Muscle layer of duodenum (tissue), 2 donors: ENCODE results near the gene RBP3.

Experiments used
- H3K27ac ChIP-seq: one replicate; pipeline ENCODE4 v1.7.0; 2013; ENCODE audit warnings: mild to moderate bottlenecking, low read length
- H3K27me3 ChIP-seq: one replicate; pipeline ENCODE4 v1.7.0; 2013; ENCODE audit warnings: low read depth, mild to moderate bottlenecking, control low read depth, low read length
- H3K36me3 ChIP-seq, 2 donors: one replicate each; pipeline ENCODE4 v1.7.0; 2013; ENCODE audit warnings: low read length in 2 of 2, control low read depth in 1 of 2, mild to moderate bottlenecking in 1 of 2; ENCODE audit not compliant: insufficient read depth in 2 of 2, control insufficient read depth in 1 of 2
- H3K4me1 ChIP-seq, 2 donors: one replicate each; pipeline ENCODE4 v1.7.0; 2013; ENCODE audit warnings: low read length in 2 of 2, mild to moderate bottlenecking in 2 of 2, control low read depth in 1 of 2, moderate library complexity in 1 of 2; ENCODE audit not compliant: insufficient read depth in 2 of 2, control insufficient read depth in 1 of 2
- H3K4me3 ChIP-seq, 2 donors: one replicate each; pipeline ENCODE4 v1.7.0; 2013; ENCODE audit warnings: low read length in 2 of 2, low read depth in 1 of 2, mild to moderate bottlenecking in 1 of 2
- H3K9me3 ChIP-seq, 2 donors: one replicate each; pipeline ENCODE4 v1.7.0; 2013; ENCODE audit warnings: low read length in 2 of 2, control low read depth in 1 of 2, mild to moderate bottlenecking in 1 of 2; ENCODE audit not compliant: control insufficient read depth in 1 of 2
- donor health status: healthy.

The RBP3 gene

DNA sequence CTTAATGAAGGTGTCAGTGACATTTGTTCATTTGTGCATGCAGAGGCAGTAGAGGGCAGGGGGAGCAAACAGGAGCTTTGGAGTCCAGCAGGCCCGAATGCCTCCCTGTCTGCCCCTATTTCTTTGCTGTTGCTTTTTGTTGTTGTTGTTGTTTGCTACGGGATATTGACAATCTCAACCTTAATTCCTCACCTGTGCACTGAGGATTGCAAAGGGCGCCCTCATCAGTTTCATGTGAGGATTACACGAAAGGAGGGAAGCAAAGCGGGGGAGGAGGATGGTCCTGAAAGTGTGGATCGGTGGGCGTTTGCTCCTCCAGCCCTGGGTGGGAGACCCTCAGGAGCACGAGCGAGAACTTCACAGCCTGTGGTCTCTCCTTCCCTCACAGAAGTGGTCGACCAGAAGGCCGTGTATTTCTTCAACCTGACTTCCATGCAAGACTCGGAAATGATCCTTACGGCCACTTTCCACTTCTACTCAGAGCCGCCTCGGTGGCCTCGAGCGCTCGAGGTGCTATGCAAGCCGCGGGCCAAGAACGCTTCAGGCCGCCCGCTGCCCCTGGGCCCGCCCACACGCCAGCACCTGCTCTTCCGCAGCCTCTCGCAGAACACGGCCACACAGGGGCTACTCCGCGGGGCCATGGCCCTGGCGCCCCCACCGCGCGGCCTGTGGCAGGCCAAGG lies 38.6 kb upstream of the RBP3 start:
- H3K4me3 ChIP-seq, result no peak overlapping the region
- no peaks in the 10 kb centered on the region for H3K36me3 ChIP-seq
- no peaks in the 10 kb centered on the region for H3K9me3 ChIP-seq
- H3K4me1 ChIP-seq, result no peaks in the 10 kb centered on the region
- H3K27me3 ChIP-seq, result no peaks in the 10 kb centered on the region
- H3K27ac ChIP-seq, result no peak overlapping the region

DNA sequence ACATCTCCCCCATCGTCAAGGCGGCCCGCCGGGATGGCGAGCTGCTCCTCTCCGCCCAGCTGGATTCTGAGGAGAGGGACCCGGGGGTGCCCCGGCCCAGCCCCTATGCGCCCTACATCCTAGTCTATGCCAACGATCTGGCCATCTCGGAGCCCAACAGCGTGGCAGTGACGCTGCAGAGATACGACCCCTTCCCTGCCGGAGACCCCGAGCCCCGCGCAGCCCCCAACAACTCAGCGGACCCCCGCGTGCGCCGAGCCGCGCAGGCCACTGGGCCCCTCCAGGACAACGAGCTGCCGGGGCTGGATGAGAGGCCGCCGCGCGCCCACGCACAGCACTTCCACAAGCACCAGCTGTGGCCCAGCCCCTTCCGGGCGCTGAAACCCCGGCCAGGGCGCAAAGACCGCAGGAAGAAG lies 38.1 kb upstream of the RBP3 start:
- H3K4me1 ChIP-seq, result no peaks in the 10 kb centered on the region
- H3K9me3 ChIP-seq, result no peaks in the 10 kb centered on the region
- H3K27me3 ChIP-seq, result no peaks in the 10 kb centered on the region
- H3K27ac ChIP-seq, result no peak overlapping the region
- no peak overlapping the region for H3K4me3 ChIP-seq
- no peaks in the 10 kb centered on the region for H3K36me3 ChIP-seq

DNA sequence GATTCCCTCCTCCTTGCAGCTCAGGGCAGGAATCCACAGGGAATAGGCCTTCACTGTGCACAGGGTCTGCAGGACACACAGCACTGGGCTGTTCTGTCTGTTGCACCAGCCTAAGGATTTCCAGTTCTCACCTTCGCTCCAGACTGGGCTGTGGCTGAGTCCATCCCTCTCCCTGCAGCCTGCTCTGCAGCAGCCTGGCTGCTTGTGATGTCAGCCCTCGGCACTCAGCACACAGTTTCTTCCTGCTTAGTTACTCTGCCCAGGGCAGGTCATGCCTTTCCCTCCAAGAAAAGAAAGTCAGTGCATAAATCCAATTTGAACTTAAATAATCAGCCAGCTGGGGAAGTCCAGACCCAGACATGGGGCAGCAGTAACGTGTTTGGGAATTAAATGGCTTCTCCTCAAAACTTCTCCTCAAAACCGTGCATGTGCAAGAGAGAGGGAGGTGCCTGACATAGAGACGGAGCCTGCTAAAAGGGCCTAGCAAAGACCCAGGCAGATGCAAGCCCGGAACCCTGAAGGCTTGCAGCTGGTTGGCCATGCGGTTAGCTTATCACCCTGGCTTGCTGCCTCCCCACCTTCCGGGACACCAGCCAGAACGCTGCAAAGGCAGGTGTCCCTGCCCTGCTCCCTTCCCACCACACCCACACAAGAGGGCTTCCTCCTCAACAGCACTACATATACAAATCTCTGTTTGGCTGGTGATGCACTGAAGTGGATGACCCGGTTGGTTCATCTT lies 36.8 kb upstream of the RBP3 start:
- no peaks in the 10 kb centered on the region for H3K36me3 ChIP-seq
- no peaks in the 10 kb centered on the region for H3K27me3 ChIP-seq
- H3K4me1 ChIP-seq, result no peaks in the 10 kb centered on the region
- no peaks in the 10 kb centered on the region for H3K9me3 ChIP-seq
- no peak overlapping the region for H3K27ac ChIP-seq
- H3K4me3 ChIP-seq, result no peak overlapping the region

DNA sequence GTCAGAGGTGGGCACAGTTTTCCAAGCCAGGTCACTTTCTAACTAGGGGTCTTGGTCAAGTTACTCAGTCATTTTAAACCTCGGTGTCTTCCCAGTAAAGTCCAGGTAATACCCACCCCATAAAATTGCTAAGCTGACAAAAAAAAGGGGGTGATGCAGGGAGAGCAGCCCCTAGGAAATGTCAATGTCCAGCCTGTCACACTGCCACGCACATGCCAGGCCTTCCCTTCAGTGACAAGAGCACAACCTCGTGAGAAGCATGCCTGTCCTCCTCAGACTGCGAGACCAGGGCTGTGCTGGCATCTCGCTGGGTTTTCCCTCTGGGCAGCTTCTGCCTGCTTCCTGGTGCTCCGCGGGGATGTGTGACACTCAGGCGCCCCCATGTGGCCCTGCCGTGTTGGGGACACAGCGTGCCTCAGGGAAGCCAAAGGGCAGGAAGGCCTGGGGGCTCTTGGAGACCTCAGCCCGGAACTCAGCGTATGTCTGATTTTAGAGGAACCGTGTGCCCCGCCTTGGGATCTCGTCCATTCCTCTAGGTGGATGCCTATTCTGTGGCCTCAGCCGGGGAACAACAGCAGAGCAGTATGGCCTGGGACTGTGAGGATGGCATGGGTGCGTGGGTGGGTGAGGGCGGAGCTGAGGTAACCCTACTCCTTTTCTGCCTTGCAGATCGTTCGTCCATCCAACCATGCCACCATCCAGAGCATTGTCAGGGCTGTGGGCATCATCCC lies 36.1 kb upstream of the RBP3 start:
- Histone ChIP-seq H3K4me3 (no peak overlapping the region), H3K27me3 (no peaks in the 10 kb centered on the region)

DNA sequence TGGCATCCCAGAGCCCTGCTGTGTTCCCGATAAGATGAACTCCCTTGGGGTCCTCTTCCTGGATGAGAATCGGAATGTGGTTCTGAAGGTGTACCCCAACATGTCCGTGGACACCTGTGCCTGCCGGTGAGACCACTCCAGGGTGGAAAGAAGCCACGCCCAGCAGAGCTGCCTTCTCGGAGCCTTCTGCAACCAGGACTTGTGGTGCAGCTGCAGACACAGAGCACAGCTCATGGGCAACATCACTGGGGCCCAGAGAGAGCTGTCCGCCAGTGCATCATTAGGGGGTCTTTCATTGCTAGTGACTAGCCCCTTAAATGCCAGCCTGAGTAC lies 35.5 kb upstream of the RBP3 start:
- Histone ChIP-seq H3K9me3 (no peaks in the 10 kb centered on the region), H3K36me3 (no peaks in the 10 kb centered on the region)

More for the DNA sequence above, 36.1 kb upstream of the RBP3 start:
- no peaks in the 10 kb centered on the region for H3K4me1 ChIP-seq
- H3K36me3 ChIP-seq, result no peaks in the 10 kb centered on the region
- H3K27ac ChIP-seq, result no peak overlapping the region
- no peaks in the 10 kb centered on the region for H3K9me3 ChIP-seq

DNA sequence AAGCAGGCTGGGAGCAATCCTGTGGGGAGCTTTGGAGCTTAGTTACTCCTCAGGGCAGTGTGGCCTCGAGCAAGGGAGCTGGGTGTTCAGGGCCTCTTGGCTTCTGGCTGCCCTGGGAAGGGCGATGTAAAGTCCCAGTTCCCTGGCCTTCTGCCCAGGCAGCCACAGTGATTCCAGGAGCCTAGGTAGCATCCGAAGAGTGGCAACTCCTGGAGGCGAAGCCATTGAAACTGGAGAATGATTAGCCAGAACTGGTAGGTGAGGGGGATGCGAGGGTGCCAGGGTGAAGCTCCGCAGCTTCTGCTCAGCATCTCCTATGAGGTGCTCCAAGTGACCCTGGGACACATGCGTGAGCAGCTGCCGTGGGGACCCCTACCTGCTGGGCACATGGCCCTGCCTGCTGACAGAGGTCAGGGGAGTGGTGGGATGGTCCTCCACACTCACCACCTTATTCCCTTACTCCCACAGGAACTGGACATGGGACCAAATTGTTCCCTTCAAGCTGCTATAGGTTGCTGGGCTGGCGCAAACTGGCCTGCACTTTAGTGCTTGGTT lies 33.7 kb upstream of the RBP3 start:
- Histone ChIP-seq H3K4me1 (no peaks in the 10 kb centered on the region), H3K36me3 (no peaks in the 10 kb centered on the region), H3K4me3 (no peak overlapping the region), H3K27ac (no peak overlapping the region), H3K27me3 (no peaks in the 10 kb centered on the region), H3K9me3 (no peaks in the 10 kb centered on the region)

More for the DNA sequence above, 35.5 kb upstream of the RBP3 start:
- Histone ChIP-seq H3K27me3 (no peaks in the 10 kb centered on the region), H3K4me3 (no peak overlapping the region), H3K4me1 (no peaks in the 10 kb centered on the region), H3K27ac (no peak overlapping the region)

DNA sequence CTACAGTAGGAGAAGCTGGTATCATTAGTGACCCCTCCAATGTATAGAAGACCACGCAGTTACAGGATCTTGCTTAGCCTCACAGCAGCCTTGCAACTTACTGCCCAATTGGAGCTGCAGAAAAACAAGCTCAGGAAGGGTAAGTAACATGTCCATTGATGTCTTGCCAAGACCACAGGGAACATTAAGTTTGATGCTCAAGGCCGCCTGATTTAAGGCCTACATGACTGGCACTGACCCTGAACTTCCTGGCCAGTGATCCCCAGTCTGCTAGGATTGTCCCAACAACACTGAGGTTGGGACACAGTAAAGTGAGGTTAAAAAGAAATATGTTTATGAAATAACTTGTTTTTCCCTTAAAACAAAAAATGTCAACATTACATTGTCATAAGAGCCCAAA lies 32.7 kb upstream of the RBP3 start:
- Histone ChIP-seq H3K4me1 (no peaks in the 10 kb centered on the region), H3K27ac (no peak overlapping the region), H3K27me3 (no peaks in the 10 kb centered on the region), H3K9me3 (no peaks in the 10 kb centered on the region), H3K4me3 (no peak overlapping the region), H3K36me3 (no peaks in the 10 kb centered on the region)

DNA sequence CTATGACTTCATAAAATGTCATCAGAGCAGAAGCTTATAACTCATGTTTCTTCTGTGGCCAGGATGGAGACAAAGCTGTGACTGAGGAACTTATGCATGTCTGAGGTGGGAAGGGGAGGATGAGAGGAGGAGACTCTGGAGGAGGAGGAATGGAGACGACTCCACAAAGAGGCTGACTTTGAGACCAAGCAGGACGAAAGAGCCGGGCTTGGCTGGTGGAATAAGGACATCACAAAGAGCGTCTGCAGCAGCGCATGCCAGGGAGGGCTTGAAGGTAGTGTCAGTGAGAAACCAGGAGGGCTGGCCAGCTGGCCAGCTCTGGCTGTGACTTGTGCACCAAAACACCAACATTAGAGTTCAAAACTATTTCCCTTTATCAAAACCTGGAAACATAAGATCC lies 32.0 kb upstream of the RBP3 start:
- H3K27me3 ChIP-seq, result no peaks in the 10 kb centered on the region
- no peaks in the 10 kb centered on the region for H3K9me3 ChIP-seq
- no peaks in the 10 kb centered on the region for H3K4me1 ChIP-seq
- H3K36me3 ChIP-seq, result no peaks in the 10 kb centered on the region
- no peak overlapping the region for H3K27ac ChIP-seq
- no peak overlapping the region for H3K4me3 ChIP-seq

DNA sequence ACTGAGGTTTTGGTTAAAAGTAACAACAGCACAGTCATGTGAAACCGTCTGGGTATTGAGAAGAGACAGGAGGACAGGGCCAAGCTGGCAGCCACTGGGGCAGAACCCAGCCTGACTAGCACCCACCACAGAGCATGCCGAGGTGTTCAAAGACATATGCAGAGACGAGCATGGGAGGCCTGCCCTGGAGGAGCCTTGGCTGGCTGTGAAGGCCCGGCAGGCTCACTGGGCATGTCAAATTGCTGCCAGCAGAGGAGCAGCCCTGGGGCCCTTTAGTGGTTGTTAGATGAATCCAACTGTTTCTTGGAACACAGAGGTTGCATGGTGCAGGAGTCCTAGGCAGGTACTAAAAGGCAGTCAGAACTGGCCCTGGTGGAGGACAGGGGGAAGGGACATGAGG lies 30.9 kb upstream of the RBP3 start:
- no peaks in the 10 kb centered on the region for H3K36me3 ChIP-seq
- H3K27ac ChIP-seq, result no peak overlapping the region
- no peaks in the 10 kb centered on the region for H3K4me1 ChIP-seq
- H3K4me3 ChIP-seq, result no peak overlapping the region
- no peaks in the 10 kb centered on the region for H3K9me3 ChIP-seq
- H3K27me3 ChIP-seq, result no peaks in the 10 kb centered on the region

DNA sequence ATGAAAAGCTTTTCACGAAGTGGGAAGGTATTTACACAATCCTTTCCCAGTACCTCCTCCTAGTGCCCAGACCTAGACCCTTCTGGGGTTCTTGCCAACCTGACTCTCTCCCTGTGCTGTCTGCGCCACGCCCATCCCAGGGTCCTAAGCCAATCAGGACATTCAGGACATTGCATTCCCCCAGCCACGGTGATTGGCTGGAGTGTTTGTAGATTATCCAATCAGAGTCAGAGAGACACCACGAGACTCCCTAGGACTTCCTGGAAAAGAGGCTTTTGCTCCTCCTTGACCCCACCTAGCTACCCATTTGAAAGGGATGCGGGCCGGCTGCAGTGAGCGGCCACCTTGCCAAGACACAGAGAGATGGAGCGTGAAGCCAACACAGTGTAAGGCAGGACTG lies 29.5 kb upstream of the RBP3 start:
- Histone ChIP-seq H3K4me3 (no peak overlapping the region), H3K36me3 (no peaks in the 10 kb centered on the region), H3K27ac (no peak overlapping the region), H3K27me3 (no peaks in the 10 kb centered on the region), H3K9me3 (no peaks in the 10 kb centered on the region), H3K4me1 (no peaks in the 10 kb centered on the region)

DNA sequence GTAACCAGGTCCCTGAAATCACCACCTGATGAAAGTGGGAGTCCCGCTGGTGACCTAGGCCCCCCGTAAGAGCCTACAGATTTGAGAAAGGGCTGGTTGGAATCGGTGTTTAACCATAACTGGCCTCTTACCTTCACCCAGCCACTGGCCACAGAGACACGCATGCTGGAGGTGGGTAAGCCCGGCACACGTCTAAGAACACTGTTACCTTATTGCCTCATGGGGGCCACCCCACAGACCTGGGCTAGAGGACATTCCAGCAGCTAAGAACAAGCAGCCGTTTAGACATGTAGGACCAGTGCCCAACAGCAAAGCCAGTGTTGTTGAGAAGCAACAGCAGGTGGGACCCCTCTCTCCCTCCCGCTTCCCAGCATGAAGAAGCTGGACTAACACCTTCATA lies 28.4 kb upstream of the RBP3 start:
- no peak overlapping the region for H3K27ac ChIP-seq
- no peaks in the 10 kb centered on the region for H3K4me1 ChIP-seq
- no peaks in the 10 kb centered on the region for H3K9me3 ChIP-seq
- no peaks in the 10 kb centered on the region for H3K27me3 ChIP-seq
- H3K4me3 ChIP-seq, result no peak overlapping the region
- H3K36me3 ChIP-seq, result no peaks in the 10 kb centered on the region
